SKM-1 (cell line): ENCODE data around the gene IL1RAPL1.

Experiments
- DNase-seq: peaks from one replicate; lab custom pipeline; 2025; ENCODE audit not compliant: unreplicated experiment; lab: John Stamatoyannopoulos, UW

The IL1RAPL1 gene

DNA sequence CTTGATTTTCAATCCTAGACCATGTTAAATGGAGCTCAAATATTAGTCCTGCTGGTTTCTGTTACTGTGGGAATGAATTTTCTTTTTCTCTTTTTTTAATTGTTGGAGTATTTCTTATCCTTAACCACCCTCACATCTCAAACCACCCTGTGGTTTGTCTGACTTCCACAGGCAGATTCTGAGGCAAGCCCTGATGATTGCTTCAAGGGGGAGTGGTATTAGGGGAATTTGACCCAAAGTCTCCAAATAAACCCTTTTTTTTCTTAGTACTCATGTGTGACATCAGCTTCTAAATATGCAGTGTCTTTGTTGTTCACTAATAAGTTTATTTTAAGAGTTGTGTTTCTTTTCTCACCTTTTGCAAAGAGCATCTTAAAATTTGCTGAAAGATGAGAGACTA lies 810.3 kb downstream of the IL1RAPL1 start:
- no peak for DNase-seq

DNA sequence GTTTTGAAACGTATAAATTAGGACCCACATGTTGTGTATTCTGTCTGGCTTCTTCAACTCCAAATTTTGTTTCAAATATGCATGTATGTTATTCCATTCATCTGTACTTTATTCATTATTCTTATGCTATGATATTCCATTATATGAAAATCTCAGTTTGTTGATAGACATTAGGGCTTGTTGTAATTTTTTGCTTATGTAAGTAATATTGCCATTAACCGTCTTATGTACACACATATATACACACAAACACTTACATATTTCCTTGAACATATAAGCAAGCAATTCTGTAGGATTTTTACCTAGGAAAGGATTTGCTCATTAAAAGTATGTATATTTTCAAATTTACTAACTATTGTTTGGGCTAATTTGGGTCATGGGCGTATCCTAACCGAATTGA lies 820.1 kb downstream of the IL1RAPL1 start:
- no peak for DNase-seq

DNA sequence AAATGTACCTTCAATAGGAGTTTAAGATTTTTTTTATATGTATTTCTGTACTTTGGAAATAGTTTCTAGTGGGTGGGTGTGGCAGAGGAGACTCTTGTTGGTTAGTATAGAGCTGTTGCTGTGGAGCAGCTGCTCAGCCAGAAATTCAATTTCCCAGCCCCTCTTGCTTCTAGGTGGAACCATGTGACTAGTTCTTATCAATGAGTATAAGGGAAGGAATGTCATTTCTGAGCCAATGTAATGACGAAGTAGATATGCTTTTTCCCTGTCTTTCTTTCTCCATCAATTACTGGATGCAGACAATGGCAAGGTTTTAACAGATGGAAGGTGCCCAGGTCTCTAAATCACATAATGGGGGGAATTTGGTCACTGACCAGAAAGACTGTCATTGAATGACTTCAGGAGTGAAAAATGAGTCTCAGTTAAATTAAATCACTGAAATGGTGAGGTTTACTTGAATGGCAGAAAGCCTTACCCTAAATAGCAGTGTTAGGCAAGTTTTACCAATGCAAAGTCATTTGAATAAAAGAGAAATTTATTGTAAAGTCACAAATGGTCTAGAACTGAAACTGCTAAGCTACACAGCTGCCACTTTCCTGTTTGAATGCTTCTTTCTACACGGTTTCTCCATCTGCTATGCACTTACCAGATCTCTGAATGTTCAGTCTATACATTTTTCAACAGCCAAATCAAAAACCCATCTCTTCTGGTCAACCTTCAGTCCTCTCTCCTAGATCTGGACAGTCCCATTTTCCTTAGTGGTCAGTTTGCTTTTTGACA lies 832.7 kb downstream of the IL1RAPL1 start:
- DNase-seq, result no peak

DNA sequence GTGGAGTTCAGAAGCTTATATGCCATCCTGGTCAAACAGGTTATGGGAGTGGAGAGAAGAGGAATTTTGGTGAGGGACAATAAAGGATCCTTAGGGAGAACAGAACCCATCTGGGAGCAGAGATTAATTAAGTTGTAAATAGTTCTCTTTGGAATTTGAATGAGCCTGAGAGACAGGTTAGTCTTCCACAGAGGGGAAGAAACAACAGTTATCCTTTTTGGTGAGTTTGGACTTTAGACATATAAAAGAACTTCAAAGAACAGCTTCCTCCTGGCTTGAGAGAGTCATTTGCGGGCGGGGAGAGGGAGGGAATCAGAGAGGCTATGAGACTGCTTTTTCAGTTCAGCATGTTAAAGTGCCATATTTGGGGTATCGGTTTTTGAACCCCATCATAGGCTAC lies 834.8 kb downstream of the IL1RAPL1 start:
- no peak for DNase-seq

DNA sequence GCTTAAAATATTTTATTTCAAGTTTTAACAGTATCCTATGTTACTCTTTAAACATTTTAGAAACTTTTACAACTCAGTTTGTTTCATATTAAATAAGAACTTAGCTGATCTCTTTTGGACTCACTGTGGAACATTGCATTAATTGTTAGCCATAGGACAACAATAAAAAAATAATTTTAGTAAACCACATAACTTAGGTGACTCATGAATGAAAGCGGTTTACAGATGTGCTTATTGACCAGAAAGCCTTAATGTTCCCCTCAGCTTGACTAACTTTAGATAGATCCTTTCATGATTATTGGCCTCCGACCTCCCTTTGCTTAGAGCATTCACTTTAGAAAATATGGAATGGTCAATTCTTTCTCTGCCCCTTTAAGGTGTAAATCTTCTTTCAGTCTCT lies 844.6 kb downstream of the IL1RAPL1 start:
- DNase-seq, result no peak

DNA sequence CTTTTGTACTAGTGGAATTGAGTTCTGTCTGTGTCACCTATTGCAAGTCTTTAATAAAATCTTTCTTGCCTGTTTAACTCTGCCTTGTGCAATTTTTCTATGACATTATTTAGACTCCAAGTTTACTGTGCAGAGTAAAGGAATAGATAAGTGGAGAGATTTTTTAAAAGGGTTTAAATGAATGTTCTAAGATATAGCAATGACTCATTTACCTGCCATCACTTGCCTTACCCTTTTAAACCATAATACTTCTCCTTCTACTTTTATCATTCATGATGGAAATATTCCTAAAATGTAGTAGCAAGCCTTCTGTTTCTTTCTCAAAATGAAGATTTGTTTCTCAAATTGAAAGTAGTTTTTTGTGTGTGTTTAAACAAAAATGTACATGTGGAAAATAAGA lies 845.3 kb downstream of the IL1RAPL1 start:
- DNase-seq, result no peak

DNA sequence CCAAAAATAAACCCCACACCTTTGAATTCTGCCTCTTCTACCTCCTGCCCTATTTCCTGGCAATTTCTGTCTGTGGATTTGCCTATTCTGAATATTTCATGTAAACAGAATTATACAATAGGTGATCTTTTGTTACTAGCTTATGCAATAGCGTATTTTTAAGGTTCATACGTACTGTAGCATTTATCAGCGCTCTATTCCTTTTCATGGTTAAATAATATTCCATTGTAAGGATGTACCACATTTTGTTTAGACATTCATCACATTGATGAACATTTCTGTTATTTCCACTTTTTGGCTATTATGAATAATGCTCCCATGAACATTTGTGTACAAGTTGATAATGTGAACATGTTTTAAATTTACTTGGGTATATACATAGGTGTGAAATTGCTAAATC lies 847.7 kb downstream of the IL1RAPL1 start:
- no peak for DNase-seq

DNA sequence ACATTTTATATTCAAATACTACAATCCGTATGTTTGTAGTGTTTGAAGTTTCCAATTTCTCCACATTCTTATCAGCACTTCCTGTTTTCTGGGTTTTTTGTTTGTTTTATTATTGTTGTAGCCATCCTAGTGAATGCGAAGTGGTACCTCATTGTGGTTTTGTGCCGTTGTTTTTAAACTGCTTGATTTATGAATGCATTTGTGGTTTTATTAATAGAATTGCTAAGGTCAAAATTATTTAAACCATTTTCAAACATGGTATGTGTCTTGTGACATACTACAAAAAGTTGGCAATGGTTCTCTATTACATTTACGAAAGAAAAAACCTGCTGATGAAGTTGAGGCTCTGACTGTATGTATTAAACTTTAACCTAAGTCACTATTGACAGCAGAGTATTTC lies 848.1 kb downstream of the IL1RAPL1 start:
- no peak for DNase-seq

DNA sequence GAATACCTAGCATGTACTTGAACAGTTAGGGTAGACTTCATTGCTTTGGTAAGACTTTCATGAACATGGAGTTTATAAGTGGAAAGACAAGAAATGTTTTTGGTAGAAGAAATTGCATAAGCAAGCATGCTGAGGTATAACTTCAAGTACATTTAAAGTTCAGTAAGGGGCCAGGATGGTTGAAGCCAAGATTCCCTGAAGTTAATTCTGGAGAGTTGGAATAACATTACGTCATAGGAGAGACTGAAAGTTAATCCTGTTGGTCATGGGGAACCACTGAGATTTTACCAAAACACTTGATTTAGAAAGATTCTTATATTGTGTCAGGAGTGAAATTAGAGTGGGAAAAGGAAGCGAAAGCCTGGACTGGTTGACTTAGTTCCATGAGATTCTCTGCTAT lies 860.6 kb downstream of the IL1RAPL1 start:
- DNase-seq, result no peak

DNA sequence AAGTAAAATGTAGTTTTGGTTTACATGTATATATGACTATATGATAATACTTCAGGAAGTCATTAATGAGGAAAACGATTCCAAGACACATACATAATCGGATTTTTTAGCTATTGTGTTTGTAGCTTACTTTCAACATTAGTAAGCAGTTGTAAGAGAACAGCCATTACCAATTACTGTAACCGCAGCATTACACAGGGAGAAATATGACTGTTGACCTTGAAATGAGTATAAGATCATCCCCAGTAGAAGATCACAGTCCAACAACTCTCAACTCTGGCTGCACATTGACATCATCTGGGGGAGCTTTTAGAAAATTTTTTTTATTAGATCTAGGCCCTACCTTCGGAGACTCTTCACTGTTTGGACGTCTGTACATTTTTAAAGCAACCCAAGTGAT lies 866.1 kb downstream of the IL1RAPL1 start:
- no peak for DNase-seq

DNA sequence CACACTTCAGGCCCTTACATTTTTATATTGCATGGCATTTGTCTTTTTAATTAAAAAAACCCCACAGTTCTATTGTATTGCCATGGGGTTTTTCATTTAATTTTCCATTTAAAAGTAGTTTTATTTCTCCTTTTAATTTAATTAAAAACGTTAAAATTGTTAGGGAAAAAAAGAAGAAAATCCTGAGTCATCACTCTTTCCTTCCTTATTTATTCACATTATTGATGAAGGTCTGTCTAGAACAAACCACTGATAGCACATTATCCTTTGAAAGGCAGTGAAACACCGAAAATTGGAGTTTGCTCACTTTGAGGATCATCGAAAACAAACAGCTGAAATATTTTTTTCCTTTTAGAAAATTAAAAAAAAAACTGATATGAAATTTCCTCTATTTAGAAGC lies 868.5 kb downstream of the IL1RAPL1 start:
- no peak for DNase-seq

DNA sequence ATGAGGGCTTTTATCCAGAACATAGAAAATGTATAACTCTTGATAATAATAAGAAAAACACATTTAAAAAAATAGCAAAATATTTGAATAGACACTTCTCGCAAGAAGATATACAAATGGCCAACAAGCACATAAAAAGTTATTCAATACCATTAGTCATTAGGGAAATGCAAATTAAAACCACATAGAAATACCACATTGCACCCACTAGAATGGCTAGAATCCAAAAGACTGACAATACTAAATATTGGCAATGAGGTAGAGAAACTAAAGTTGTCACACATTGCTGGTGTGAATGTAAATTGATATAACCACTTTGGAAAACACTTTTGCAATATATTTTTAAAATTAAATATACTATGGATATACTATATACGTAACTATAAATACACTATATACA lies 873.8 kb downstream of the IL1RAPL1 start:
- no peak for DNase-seq

DNA sequence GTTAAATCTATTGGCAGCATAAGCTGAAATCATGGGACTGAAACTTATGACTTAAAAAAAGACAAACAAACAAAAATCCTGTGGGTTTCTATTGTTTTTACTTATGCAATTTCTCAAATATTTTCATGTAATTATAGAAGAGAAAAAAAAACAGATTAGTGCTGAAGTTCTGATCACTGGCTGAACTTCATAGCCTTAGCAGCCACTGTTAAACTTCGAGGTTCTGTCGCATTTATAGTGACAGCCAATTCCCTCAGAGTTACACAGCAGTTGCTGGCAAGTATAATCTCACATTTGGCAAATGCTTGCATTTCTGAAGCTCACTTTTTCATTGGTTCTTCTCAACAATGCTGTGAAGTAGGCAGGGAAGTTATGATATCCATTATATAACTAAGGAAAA lies 879.2 kb downstream of the IL1RAPL1 start:
- no peak for DNase-seq

DNA sequence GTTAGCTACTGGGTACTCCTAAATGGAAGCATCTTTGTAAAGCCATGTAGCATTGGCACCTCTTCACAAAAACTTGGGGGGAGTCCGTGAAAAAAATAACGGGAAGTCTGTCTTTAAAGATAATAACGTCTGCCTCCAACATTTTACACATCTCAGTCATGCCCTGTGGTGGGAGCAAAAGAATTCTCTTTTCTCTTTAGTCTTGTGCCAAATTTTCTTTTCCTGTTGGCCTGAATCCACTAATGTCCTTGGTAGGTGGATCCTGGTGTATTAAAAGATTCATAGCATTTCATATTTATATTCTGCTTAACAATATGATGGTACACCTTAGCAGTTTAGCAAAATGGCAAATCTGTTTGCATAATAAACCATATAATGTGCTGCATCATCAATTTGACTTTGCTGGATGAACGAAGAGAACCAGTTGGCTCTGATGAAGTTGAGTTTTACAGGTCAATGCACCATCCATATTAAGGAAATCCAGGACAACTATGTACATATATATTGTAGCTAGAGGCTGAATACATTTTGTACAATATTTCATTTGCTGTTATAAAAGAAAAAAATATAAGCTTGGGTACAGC lies 881.8 kb downstream of the IL1RAPL1 start:
- no peak for DNase-seq

DNA sequence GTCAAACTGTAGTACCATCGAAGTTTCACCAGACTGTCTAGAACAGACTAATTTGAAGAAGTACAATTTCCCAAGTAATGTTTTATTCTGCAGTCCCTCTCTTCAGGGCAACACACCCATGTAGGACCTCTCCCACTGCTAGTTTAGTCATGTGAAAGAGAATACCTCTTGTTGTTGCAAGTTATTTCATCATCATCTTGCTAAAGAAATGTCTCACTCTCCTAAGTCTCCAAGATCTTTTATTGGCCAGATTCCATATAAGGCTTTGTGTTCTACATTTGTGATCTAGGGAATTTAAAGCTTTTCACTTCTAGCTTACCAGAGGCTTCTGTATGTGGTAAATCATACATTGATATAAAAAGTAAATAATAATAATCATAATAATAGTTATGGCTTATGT lies 882.8 kb downstream of the IL1RAPL1 start:
- no peak for DNase-seq

DNA sequence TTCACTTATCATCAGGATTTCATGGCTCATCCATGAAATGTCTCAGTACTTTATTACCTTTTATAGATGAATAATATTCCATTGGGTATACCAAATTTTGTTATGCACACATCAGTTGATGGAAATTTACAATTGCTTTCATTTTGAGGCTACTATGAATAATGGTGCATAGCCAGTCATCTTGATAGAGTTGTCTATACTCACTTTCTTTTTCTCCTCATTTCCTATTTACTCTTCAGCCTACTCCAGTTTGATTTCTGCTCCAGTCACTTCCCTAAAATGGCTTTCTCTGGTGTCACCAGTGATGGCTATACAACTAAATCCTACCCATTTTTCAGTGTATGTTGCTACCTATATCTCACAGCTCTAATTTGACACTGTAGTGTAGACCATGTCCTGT lies 884.6 kb downstream of the IL1RAPL1 start:
- no peak for DNase-seq

DNA sequence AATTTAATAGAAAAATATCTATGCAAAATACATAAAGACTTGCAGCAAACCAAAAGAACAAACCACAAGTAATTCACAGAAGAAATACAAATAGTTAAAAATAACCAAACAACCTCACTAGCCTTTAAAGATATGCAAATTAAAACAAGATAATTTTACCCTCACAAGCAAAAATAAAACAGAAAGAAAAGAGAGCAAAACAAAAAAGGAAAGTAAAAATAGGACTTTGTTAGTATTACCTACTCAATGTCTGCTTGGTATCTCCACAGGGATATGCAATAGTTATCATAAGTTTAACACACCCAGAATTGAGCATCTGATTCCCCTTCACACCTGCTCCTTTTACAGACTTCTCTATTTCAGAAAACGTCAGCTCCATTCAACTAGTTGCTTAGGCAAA lies 890.6 kb downstream of the IL1RAPL1 start:
- no peak for DNase-seq

DNA sequence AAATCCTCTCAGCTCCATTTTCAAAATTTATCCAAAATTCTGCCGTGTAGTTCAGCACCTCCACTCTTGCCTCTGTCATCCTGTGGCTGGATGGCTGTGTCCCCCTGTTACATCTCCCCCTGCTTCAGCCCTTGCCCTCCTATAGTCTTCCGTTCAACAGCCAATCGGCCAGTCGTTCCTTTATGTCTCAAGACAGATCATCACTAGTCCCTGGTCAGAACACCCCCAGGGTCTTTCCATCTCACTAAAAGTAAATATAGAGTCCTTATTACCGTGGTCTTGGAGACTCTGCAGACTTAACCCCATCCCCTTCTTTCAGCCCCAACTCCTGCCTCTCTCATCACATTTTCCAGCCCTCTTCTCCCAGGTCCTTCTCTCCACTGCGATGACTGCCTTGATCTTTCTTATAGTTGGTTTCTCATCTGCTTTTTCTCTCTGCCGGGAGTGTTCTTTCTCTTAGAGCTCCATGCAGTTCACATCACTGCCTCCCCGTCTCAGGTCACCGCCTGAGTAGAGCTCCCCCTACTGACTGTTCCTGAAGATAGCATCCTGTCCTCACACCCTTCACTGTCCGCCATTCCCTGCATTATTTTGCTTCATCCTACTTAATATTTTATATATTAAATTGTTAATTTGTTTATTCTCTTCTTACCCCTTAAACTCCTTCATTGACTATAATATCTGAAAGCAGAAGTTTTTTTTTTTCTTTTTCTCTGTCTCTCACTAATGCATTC lies 891.3 kb downstream of the IL1RAPL1 start:
- DNase-seq, result no peak

DNA sequence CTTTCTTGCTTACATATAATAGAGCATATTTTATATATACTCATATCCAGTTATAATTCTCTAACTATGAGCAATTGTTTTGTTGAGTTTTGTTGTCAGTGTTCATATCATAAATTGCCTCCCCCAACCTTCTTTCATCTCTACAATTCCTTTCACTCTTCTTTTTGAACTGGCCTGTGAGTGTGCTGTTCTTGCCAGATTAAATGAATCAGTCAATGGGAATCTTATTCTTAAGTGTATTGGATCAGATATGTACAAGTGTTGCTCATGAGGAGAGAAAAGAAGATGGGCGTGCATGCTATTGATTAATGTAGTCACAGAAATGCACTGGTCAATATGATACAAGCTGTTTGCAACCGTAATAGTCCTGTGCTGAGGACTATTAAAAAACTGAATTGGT lies 900.0 kb downstream of the IL1RAPL1 start:
- DNase-seq, result no peak

DNA sequence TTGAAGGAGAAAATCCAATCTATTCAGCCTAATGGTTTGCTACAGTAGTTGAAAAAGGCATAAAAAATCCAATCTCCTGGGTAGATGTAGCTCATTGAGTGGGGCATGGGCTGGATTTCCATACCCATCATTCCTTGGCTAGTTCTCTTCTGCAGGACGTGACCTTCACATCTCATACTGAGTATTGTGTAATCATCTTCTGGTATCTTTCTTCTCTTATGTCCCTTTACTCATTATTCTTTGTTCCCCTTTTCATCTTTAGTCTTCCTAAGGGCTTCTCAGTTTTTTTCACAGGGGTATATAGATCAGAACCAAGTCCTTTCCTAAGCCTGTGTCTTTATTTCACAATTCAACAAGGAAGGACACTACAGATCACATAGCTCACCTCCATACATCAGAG lies 900.5 kb downstream of the IL1RAPL1 start:
- DNase-seq, result peak; percentile 55

DNA sequence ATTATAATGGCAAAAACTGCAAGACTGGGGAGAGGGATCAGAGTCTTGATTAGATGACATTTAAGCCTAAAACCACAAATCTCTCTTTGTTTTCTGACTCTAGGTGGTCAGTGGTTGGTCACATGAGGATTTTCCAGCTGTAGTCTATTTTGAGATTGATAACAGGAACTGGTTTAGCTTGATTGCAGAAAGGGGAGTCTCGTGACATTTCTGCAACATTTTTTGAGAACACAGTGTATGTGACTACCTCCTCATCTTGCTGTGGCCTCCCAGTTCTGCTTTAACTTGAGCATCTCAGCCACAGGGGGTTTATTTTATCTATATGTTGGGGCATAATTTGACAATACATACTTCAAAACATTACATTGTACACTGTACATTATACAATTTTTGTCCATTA lies 901.7 kb downstream of the IL1RAPL1 start:
- DNase-seq, result no peak

DNA sequence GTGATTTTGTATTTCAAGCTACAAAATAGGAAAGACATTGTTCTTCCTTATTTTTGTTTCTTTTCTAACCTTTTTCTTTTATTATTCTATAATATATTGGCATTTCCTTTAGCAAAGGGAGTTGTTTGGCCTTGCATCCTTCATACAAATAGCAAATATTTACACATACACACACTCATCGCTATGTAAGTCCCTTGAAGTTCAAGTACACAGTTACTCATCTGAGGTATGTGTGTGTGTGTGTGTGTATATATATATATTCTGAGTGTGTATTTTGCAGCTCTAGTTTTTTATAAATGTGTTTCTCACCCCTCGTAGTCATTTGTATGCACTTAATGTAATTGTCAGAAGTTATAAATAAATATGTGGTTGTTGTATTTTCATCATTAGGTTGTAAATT lies 903.4 kb downstream of the IL1RAPL1 start:
- no peak for DNase-seq
